Measurements from ENCODE around the gene KCTD19. TPM values are rescaled to one million over a fixed set of nuclear protein-coding genes. Genes with fewer than 3 reads are reported as not detected.

KCTD19 gene
- total RNA-seq, 1 experiment from 2014 or later, result not detected

DNA sequence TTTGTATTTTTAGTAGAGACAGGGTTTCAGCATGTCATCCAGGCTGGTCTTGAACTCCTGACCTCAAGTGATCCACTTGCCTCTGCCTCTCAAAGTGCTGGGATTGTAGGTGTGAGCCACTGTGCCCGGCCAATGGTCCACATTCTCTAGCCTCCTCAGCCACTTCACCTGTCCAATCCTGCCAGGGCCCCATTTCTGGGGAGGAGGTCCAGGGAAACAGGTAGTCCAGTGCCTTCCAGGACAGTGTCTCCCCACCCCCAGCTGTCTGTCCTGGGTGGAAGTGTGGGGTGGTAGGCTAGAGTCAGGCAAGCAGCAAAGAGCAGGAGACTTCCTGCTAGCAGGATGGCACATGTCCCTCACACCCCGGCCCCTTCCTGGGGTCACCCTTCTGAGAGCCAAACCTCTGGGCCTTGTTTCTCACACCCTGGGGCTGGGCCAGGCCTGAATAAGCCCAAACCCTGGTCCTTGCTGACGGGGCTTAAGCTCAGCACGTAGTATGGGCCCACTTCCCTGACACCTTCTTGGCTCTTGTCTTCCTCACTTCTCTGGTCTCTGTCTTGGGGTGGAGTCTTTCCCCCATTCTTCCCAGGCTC lies 84.3 kb downstream of the KCTD19 start:
- Histone ChIP-seq H3F3A (ENCODE audit: low read length, unreplicated experiment) (peaks cover 15% of the 10 kb centered on the region), H3K4me3 (ENCODE audit: low read length) (no peak overlapping the region), H3K9me2 (replicated peaks; ENCODE audit: low read length) (no peaks in the 10 kb centered on the region), H3K9ac (ENCODE audit: low read length) (peak overlapping the region; percentile 75), H4K20me1 (ENCODE audit: low read length) (no peaks in the 10 kb centered on the region), H3K27me3 (ENCODE audit: low read length) (no peaks in the 10 kb centered on the region), H3K36me3 (ENCODE audit: low read depth, low read length) (peaks cover 11% of the 10 kb centered on the region), H3K27ac (ENCODE audit: low read length) (peak overlapping the region; percentile 99), H3K9me3 (ENCODE audit: low read length) (no peaks in the 10 kb centered on the region), H2AFZ (ENCODE audit: low read length) (no peak overlapping the region), H3K4me2 (ENCODE audit: low read length) (0 out of 2 replicates have a peak overlapping the region, but pooled peaks have one; percentile 79), H3K4me1 (ENCODE audit: insufficient read depth, low read length) (peaks cover 54% of the 10 kb centered on the region), H3K79me2 (ENCODE audit: low read length) (peaks cover 65% of the 10 kb centered on the region)
- intact Hi-C loops (cut with micrococcal nuclease), result loop anchor here (10.0 kb wide), 1 partner anchor 47 kb away; the partner anchor contains the start of genes E2F4, ELMO3 and EXOC3L1
- POLR2A ChIA-PET (ENCODE audit: unreplicated experiment), result interaction anchor here (0.6 kb wide), 1 partner anchor 171 kb away, joined by 3 read pairs; no protein-coding TSS in a partner anchor
- ATAC-seq, result no peak
- CTCF ChIA-PET, result no interaction called here
- no TSS peak for BruUV-seq (replicated peaks)
- TF ChIP-seq EZH2 (IDR thresholded peaks at IDR 0.05; ENCODE audit: low read length, unreplicated experiment), result no peak
- TF ChIP-seq, protein P1, sequence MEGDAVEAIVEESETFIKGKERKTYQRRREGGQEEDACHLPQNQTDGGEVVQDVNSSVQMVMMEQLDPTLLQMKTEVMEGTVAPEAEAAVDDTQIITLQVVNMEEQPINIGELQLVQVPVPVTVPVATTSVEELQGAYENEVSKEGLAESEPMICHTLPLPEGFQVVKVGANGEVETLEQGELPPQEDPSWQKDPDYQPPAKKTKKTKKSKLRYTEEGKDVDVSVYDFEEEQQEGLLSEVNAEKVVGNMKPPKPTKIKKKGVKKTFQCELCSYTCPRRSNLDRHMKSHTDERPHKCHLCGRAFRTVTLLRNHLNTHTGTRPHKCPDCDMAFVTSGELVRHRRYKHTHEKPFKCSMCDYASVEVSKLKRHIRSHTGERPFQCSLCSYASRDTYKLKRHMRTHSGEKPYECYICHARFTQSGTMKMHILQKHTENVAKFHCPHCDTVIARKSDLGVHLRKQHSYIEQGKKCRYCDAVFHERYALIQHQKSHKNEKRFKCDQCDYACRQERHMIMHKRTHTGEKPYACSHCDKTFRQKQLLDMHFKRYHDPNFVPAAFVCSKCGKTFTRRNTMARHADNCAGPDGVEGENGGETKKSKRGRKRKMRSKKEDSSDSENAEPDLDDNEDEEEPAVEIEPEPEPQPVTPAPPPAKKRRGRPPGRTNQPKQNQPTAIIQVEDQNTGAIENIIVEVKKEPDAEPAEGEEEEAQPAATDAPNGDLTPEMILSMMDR (conservative IDR thresholded peaks at IDR 0.05; ENCODE audit: low read depth, low read length), result no peak
- no peak for TF ChIP-seq EZH2phosphoT487 (IDR thresholded peaks at IDR 0.05; ENCODE audit: borderline replicate concordance, low read length)
- no peak for DNase-seq

DNA sequence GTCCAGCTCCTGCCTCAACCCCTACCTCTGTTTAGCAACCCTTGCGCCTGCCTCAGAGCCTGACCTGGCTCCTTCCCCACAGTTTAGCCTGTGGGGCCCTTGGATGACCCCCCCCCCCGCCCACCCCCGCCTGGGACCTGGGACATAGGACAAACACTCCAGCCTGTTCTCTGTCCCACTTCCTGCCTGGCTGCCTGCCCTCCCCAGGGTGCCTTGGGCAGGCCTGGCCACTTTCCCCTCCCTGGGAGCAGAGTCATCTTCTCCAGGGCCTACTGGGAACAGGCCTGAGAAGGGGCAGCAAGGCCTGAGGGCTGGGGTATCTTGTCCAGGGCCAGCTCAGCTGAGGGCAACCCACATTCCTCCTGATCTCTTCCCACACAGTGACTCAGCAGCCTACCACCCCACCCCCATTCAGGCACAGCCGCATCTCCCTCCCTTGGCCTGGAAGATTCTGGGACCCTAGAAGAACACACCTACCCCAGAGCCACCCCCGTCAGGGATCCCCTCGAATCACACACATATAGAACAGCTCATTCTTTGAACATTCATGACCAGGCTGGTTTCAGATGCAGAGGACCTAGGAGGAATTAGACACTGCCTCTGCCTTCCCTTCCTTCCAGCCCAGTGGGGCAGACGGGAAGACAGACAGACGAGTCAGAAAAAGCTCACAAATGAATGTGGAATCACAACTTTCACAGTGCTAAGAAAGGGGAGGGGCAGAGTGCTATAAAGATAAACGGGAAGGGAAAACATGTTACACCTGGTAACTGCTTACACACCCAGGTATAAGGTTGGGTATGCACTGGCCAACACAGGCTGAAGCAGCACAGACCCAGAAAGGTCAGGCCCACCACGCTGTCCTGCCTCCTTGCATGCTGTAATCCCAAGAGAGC lies 85.3 kb downstream of the KCTD19 start:
- peak overlapping the region; percentile 75 for H3K9ac ChIP-seq (ENCODE audit: low read length)
- H4K20me1 ChIP-seq (ENCODE audit: low read length), result no peaks in the 10 kb centered on the region
- peaks cover 15% of the 10 kb centered on the region for H3F3A ChIP-seq (ENCODE audit: low read length, unreplicated experiment)
- peaks cover 15% of the 10 kb centered on the region for H3K36me3 ChIP-seq (ENCODE audit: low read depth, low read length)
- peaks cover 54% of the 10 kb centered on the region for H3K4me1 ChIP-seq (ENCODE audit: insufficient read depth, low read length)
- H2AFZ ChIP-seq (ENCODE audit: low read length), result no peak overlapping the region
- H3K4me2 ChIP-seq (ENCODE audit: low read length), result peak overlapping the region; percentile 79
- ATAC-seq (peak; percentile 32), DNase-seq (peak; percentile 79)
- intact Hi-C loops (cut with micrococcal nuclease), result loop anchor here (10.0 kb wide), 1 partner anchor 46 kb away; the partner anchor contains the start of genes E2F4, ELMO3 and EXOC3L1
- POLR2A ChIA-PET (ENCODE audit: unreplicated experiment), result no interaction called here
- peaks cover 57% of the 10 kb centered on the region for H3K79me2 ChIP-seq (ENCODE audit: low read length)
- no peaks in the 10 kb centered on the region for H3K27me3 ChIP-seq (ENCODE audit: low read length)
- H3K27ac ChIP-seq (ENCODE audit: low read length), result peak overlapping the region; percentile 99
- no peaks in the 10 kb centered on the region for H3K9me2 ChIP-seq (replicated peaks; ENCODE audit: low read length)
- TF ChIP-seq EZH2phosphoT487 (IDR thresholded peaks at IDR 0.05; ENCODE audit: borderline replicate concordance, low read length), result no peak
- TF ChIP-seq, protein P1 (conservative IDR thresholded peaks at IDR 0.05; ENCODE audit: low read depth, low read length), result no peak
- TF ChIP-seq EZH2 (IDR thresholded peaks at IDR 0.05; ENCODE audit: low read length, unreplicated experiment), result no peak
- CTCF ChIA-PET, result no interaction called here
- H3K9me3 ChIP-seq (ENCODE audit: low read length), result no peaks in the 10 kb centered on the region
- H3K4me3 ChIP-seq (ENCODE audit: low read length), result peak overlapping the region; percentile 43
- no TSS peak for BruUV-seq (replicated peaks)

Measured in PC-3 (cell line).